HS-27A (cell line): ENCODE data around the gene CITED4.
"Not testable (repeated sequence)": the region's sequence is repeated elsewhere in the genome, so short reads cannot be mapped to it uniquely, and the experiment has no call there.

ENCODE experiments used
- DNase-seq: peaks from one replicate; pipeline ENCODE4 v3.0.0-alpha.2; 2012; ENCODE audit warnings: low read depth, missing footprints

The CITED4 gene, protein sequence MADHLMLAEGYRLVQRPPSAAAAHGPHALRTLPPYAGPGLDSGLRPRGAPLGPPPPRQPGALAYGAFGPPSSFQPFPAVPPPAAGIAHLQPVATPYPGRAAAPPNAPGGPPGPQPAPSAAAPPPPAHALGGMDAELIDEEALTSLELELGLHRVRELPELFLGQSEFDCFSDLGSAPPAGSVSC

DNA sequence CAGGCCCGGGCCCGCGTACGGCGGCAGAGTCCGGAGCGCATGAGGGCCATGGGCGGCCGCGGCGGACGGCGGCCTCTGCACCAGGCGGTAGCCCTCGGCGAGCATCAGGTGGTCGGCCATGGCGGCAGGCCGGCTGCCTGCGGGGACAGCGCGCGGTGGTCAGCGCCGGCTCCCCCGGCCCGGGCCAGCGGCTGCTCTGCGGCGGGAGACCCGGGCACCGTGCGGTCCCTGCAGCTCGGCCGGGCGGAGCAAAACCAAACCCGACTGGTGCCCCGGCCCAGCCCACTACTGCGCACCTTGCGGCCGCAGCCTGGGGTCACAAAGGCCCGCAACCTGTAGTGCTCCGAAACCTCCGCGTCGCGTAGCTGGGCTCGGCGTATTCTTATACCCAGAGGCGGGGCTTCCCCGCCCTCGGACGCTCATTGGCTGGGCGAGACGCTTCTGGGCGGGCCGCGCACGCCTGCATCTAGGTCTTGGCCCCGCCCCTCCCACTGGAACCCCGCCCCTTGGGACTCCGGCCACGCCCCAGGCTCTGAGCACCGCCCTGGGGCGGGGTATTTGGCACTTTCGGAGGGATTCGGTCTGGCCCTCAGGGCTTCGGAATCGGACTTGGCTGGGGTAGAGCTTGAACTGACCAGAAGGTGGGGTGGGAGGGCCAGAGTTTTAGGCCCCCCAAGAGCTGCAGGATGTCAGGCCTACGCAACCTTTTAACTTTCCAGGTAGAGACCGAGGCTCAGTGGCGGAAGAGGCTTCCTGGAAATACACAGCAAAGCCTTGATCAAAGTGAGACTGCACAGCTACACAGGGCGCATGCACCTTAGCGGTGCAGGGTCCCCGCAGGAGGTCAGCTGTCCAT, at the start of gene CITED4:
CITED4 (minus strand) TSS at position 356 of the 856 bp plus-strand sequence; CDS start at position 120, 236 bp downstream.
- DNase-seq = peak; percentile 89

DNA sequence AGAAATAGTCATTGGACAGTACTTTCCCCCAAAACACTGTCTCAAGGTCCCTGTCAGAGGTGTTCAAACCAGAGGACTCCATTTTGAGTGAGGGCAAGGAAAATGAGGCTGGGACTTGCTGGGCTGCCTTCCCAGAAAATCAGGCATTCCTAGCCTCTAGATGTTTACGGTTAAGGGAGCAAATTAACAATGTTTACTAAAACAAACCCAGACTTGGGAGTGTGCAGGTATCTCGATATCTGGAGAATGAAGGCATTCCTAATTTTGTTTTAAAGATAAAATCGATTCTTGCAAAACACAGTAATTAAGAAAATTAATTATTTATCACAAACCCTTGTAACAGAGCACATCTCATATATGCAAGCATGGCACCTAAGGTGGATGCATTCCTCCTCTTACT, 48.9 kb upstream of the CITED4 start:
- no peak for DNase-seq

DNA sequence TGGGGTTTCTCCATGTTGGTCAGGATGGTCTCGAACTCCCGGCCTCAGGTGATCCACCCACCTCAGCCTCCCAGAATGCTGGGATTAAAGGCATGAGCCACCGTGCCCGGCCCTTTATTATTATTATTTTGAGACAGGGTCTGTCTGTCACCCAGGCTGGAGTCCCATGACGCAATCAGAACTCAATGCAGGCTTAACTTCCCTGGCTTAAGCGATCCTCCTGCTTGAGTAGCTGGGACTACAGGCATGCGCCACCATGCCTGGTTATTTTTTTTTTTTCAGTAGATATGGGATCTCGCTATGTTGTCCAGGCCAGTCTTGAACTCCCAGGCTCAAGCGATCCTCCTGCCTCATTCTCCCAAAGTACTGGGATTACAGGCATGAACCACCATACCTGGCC, 47.1 kb upstream of the CITED4 start:
- no peak for DNase-seq

DNA sequence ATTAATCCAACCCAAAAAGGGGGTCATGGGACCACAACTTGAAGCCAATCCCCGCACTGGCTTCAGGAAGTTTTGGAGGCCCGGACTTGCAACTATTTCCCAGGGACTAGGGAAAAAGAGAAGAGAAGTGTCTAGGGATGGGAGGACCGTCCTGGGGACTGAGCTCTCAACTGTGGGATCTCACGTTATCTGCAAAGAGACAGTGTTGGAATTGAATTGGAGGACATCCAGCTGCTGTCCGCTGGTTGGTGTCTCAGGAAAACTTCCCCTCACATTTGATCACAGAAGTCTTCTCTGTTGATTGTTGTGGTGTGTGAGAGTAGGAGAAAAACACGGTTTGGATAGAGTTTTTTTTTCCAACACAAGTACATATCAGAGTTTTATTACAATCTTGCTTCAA, 46.2 kb upstream of the CITED4 start:
- no peak for DNase-seq

DNA sequence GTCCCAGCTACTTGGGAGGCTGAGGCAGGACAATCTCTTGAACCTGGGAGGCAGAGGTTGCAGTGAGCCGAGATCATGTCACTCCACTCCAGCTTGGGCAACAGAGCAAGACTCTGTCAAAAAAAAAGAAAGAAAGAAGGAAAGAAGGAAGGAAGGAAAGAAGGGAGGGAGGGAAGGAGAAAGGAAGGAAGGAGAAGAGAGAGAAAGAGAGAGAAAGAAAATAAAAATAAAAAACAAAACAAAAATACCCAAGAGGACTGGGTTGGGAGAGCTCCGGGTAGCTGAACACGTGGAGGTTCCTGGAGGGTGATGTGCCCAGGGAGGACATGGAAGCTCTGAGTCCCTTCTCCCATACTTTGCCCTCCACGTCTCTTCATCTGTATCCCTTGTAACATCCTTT, 45.7 kb upstream of the CITED4 start:
- DNase-seq = no peak

DNA sequence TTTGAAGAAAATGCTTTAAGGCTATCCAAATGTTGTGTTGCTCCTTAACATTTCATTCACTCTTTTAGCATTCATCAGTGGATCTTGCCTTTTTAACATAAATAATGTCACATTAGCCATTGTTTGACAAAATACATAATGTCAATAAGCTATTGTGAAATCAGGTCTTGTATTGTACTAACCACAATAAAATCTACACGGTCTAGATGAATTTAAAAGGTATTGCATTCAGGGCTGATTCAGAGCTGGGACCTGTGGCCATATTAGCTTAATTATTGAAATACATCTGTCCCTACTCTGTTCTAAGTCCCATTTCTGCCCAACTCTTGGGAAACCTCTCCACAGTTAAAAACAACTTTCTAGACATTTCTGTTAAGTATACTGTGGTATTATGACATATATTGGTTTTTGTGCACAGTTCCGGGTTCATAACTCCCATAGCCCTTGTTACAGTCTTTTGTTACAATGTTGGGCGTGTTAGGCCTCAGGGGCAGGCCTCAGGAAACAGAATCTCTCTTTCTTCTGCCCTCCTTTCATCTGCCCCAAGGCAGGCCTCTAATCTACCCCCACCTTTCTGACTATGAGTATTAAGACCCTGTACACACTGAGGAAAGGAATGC, 44.7 kb upstream of the CITED4 start:
- no peak for DNase-seq

DNA sequence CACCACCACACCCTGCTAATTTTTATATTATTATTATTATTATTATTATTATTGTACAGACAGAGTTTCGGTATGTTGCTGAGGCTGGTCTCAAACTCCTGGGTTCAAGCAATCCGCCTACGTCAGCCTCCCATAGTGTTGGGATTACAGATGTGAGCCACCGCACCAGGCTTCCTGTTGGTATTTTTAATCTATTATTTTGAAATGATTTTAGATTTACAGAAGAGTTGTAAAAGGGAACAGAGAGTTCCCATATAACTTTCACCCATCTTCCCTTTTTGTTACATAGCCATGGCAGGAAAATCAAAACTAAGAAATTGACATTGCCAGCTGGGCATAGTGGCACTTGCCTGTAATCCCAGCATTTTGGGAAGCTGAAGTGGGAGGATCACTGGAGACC, 42.9 kb upstream of the CITED4 start:
- no peak for DNase-seq

DNA sequence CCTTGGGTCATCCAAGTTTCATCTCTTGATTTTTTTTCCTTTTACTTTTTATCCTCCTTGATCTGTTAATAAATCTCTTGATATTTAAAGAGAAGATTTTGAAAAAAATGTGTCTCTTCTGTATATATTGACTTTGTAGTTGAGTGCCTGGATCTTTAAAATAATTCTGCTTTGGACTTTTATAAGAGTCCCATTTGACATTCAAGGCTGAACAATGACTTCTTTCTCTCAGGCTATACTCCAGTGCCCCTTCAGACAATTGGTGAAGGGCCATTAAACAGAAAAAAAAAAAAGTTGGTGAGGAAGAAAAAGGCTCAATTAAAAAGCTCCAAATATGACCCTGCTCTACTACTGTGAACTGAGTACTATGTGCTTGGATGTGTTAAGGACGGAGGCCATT, 40.9 kb upstream of the CITED4 start:
- DNase-seq = no peak

DNA sequence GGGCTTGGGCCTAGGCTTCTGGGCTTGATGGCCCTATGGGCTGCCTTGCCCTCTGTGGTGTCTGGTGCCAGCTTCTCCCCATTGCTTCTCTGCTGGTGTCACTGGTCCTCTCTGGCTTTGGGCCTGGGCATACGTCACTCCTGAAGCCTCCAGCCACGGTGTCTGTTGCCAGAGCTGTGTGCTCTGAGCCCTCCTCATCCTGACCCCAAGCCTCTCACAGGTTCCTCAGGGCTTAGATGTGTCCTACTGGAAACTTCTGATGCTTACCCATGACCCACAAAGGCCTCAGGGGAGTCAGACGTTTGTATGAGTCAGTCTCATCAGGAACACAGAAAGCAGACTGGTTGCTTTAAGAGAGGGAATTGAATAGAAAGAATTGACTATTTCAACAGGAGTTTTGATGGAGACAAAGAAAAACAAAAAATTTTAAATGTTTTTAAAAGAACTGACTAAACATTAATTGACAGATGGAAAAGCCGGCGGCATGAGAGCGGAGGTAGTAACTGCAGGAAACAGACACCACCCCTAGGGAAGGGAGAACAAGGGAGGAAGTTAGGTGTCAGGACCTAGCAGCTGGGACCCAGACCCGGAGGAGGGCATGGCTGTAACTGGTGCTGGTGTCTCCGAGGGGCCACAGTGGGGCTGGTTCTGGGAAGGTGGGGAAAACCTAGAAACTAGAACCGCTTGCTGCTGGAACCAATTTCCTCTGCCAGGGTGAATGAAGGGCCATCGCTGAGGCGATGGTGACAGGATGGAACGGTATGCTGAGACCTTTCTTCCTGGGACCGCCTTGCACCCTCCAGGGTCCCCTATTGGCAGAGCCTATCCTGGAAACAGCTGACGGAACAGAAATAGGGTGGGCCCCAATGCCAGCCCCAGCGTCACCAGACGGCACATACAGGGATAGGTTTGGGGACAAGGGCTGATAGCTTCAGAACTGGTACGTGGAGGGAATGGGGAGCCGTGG, 40.0 kb upstream of the CITED4 start:
- DNase-seq = no peak

DNA sequence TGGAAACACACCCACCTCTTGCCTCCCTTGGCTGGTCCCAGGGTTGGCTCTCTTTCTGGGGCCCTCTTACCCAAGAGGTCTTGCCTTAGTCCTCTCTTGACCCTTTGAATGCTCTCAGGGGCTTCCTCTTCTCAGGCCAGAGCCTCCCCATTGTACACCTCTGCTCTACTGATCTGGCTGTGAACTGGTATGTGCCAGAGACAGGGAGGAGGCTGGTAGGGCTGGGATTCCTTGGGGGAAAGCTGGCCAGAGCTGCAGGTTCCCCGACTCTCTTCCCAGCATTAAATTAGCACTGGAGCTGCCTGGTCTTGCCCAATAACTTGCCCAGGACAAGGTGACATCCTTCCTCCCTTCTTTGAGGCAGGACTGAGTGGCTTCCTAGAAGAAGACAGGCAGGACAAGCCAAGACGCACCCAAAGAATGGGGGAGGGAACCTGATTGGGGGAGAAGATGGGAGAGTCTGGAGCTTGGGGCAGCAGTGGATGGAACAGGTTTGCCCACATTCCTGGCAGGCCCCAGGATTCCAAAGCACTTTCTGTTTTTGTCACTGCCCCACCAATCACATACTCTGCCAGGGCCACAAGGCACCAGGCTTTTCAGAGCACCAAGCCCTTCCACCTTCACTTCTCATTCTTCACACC, 37.2 kb upstream of the CITED4 start:
- no peak for DNase-seq

DNA sequence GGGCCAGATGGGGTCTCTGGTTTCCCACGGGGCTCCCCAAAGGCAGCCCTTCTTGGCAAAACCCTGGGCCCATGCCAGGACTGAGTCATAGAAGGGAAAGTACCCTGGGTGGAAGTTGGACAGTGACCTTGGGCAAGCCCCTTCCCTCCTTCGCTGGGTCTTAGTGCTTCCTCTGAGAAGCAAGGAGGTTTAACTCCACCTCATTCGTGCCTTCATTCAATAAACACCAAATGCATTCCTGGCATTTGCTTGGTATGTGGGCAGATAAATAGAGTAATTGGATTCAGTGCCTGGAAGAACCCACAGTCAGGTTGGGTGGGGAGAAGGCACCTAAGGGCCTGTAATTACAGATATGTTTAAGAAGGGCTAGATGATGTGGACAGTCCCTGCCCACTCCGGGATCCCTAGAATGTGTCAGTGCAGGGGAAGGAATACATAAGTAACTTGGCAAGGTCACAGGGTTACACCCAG, 36.3 kb upstream of the CITED4 start:
- DNase-seq = peak; percentile 36

DNA sequence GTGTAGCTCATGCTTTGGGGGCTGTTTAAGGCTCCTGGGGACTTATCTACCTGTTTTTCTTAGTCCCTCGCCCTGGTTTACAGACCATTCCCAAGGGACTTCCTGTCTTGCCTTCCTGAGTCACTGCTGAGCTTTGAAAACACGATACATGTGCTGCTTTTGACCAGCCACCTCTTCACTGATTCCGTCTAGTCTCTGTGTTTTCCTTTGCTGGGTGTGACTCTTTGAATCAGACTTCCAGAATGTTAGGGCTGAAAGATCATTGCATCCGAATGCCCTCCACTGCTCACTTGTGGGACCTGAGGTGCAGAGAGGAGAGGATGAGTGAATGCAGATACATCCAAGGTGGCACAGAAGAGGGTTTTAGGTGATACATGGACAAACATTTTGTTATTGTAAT, 35.4 kb upstream of the CITED4 start:
- peak; percentile 41 for DNase-seq

DNA sequence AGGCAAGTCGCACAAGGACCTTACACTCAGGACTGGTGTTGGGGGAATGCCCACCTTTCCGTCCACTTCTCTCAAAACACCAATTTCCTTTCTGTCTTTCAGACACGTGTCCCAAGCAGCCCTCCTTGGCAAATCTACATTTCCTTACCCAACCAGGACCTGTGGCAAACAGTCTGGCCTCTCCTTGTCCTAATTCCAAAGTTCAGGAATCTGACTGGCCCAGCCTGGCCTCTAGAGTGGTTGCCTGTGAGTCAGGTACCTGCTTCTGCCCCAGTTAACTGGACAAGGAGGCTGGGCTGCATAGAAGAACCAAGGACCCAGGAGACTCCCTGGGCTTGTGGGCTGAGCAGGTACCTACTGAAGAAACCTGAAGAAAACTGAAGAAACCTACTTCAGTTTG, 34.3 kb upstream of the CITED4 start:
- DNase-seq = no peak

DNA sequence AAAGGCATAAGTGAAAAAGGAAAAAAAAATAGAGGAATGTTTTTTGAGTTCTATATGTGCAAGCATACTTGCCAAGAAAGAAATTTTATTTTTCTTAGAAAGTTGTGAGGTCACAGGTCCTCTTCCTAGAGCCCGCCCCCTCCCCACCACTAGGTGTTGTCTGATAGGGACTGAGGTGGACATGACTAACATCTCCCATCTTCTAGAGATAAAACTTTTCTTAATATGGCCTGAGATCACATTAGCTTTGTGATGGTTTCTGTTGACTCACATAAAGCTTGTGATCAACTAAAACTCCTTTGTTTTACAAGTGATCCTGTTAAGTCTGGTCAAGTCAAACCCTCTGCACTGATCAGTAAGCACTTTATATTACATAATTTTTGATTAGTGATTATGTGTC, 33.4 kb upstream of the CITED4 start:
- DNase-seq = no peak

DNA sequence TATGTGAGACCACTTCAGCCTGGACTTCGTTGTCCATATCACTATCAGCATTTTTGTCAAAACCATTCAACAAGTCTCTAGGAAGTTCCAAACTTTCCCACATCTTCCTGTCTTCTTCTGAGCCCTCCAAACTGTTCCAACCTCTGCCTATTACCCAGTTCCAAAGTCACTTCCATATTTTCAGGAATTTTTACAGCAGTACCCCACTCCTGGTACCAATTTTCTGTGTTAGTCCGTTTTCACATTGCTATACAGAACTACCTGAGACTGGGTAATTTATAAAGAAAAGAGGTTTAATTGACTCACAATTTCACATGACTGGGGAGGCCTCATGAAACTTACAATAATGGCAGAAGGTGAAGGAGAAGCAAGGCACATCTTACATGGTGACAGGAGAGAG, 32.7 kb upstream of the CITED4 start:
- not testable (repeated sequence) for DNase-seq

DNA sequence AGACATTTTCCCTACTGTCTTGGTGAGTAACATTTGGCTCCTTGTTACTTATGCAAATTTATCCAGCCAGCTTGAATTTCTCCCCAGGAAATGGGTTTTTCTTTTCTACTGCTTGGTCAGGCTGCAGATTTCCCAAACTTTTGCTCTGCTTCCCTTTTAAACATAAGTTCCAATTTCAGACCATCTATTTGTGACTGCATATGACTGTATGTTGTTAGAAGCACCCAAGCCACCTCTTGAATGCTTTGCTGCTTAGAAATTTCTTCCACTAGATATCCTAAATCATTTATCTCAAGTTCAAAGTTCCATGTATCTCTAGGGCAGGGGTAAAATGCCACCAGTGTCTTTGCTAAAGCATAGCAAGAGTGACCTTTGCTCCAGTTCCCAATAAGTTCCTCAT, 32.3 kb upstream of the CITED4 start:
- DNase-seq = no peak

DNA sequence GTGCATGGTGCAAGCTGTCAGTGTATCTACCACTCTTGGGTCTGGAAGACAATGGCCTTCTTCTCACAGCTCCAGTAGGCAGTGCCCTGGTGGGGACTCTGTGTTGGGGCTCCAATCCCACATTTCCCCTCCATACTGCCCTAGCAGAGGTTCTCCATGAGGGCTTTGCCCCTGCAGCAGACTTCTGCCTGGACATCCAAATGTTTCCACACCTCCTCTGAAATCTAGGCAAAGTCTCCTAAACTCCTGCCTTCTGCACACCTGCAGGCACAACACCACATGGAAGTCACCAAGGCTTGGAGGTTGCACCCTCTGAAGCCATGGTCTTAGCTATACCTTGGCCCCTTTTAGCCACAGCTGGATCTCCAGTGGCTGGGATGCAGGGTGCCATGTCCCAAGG, 31.8 kb upstream of the CITED4 start:
- DNase-seq = no peak

DNA sequence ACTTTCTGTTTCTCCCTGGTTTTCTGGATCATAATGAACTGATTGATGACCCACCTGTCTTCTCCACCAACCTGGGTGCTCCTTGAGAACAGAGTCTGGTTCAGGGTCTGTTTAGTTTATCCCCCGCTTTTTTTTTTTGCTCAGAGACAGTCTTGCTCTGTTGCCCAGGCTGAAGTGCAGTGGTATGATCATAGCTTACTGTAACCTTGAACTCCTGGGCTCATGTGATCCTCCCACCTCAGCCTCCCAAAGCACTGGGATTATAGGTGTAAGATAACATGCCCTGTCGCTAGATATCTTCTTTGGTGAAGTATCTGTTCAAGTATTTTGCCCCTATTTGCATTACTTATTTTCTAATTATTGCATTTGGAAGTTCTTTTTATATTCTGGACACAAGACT, 30.2 kb upstream of the CITED4 start:
- DNase-seq = no peak

DNA sequence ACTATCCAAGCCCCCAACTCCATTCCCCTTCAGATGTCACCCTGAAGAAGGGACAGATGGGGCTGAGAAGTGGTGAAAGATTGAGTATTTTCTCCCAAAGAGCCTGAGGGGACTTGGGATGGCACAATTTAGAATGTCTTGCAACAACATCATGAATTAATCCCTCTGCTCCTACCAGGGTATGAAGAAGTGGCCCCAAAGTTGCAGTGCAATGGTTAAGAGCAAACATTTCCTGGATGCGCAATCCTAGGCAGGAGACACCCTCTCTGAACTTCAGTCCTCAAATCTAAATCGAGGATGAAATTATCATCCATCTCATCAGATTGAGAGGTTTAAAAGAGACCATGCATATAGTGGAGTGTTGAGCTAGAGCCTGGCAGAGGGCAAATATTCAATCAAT, 28.6 kb upstream of the CITED4 start:
- no peak for DNase-seq

DNA sequence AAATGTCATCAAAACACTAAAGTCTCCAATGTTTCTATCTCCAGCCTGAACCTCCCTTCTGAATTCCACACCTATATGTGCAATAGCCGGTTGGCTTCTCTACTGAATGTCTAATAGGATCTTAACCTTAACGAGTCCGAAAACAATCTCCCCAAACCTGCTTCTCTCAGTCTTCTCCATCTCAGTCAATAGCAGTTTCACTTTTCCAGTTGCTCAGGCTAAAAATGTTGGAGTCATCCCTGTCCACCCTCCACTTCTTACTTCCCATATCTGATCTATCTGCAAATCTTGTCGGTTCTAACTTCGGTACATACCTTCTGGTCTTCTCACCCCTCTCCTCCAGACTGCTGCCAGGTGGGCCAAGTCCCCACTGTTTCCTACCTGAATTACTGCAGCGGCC, 25.5 kb upstream of the CITED4 start:
- DNase-seq = no peak

DNA sequence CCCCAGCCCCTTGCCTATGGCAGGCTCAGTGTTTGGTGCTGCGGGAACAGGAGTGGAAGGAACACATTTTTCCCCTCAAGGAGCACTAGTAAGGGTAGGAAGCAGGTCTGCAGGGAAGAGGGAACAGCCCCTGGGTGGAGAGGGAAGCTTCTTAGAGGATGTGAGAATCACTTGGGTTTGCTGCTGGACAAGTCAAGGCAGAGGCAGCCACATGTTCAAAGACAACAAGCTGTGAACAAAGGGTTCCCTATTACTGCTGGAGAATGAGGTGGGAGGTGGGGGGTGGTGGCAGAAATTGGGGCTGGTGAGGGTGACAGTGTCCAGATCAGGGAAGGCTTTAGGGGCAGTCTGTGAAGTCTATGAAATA, 24.8 kb upstream of the CITED4 start:
- no peak for DNase-seq
